Panc1 (cell line): ENCODE results near the gene DCUN1D4. TPM values are rescaled to one million over a fixed set of nuclear protein-coding genes. Genes with fewer than 3 reads are reported as not detected.
"Not testable (repeated sequence)": the region's sequence is repeated elsewhere in the genome, so short reads cannot be mapped to it uniquely, and the experiment has no call there.

Source experiments
- ATAC-seq: fragments of 200-7000 bp; cut with Tn5 transposase; 2 replicates; pipeline ENCODE4 v1.9.1; 2020; ENCODE audit warnings: mild to moderate bottlenecking, moderate library complexity
- BruUV-seq: library from RNA; stranded (reverse); fragments of 400-500 nt; replicated peaks from 2 replicates; lab custom pipeline; 2021; lab: Mats Ljungman, UMichigan
- CTCF ChIA-PET: fragments of 300-600 bp; sonication (Branson Sonifier 250); formaldehyde crosslinking; loops from one replicate; lab custom pipeline; 2022; ENCODE audit warnings: antibody characterized with exemption; lab: Charles Lee
- POLR2A ChIA-PET: fragments of 300-600 bp; sonication (Branson Sonifier 250); formaldehyde crosslinking; loops from one replicate; lab custom pipeline; 2022; ENCODE audit warnings: antibody characterized with exemption; lab: Charles Lee
- DNase-seq: peaks from one replicate; pipeline ENCODE4 v3.0.0-alpha.2; 2010; ENCODE audit warnings: low read depth, low spot score
- H3K27ac ChIP-seq: 2 replicates; pipeline ENCODE4 v1.5.1; 2011; ENCODE audit warnings: mild to moderate bottlenecking, low read length, inconsistent platforms
- H3K27me3 ChIP-seq: fragments of 200-500 bp; sonication (Bioruptor generic); 2 replicates; pipeline ENCODE4 v1.6.0; 2014; ENCODE audit warnings: low read length, inconsistent platforms; ENCODE audit not compliant: control insufficient read depth, insufficient read depth
- H3K36me3 ChIP-seq: fragments of 200-500 bp; sonication (Bioruptor generic); 2 replicates; pipeline ENCODE4 v1.5.1; 2014; ENCODE audit warnings: inconsistent platforms, mild to moderate bottlenecking, low read length, moderate library complexity; ENCODE audit not compliant: control insufficient read depth, insufficient read depth
- H3K4me1 ChIP-seq: 2 replicates; pipeline ENCODE4 v1.5.1; 2011; ENCODE audit warnings: inconsistent platforms, mild to moderate bottlenecking, low read length, moderate library complexity; ENCODE audit not compliant: control insufficient read depth, insufficient read depth
- H3K4me3 ChIP-seq, 2 experiments: 2 replicates each; pipeline ENCODE4 v1.5.1; 2011 to 2012; ENCODE audit warnings: low read depth in 2 of 2, low read length in 2 of 2, mild to moderate bottlenecking in 2 of 2, inconsistent platforms in 1 of 2, moderate library complexity in 1 of 2
- H3K9me3 ChIP-seq: fragments of 200-500 bp; sonication (Bioruptor generic); 2 replicates; pipeline ENCODE4 v1.5.1; 2014; ENCODE audit warnings: low read depth, mild to moderate bottlenecking, inconsistent platforms, low read length, moderate library complexity; ENCODE audit not compliant: control insufficient read depth, insufficient read depth
- POLR2AphosphoS5 ChIP-seq: IDR thresholded peaks from 2 replicates; pipeline ENCODE4 v1.6.1; 2012; ENCODE audit warnings: mild to moderate bottlenecking, low read depth, low read length, moderate library complexity
- SIN3A ChIP-seq: IDR thresholded peaks from 2 replicates; pipeline ENCODE4 v1.6.1; 2012; ENCODE audit warnings: low read depth, mild to moderate bottlenecking, low read length, moderate library complexity, borderline replicate concordance; ENCODE audit not compliant: insufficient read depth
- TCF7L2 ChIP-seq: IDR thresholded peaks from 2 replicates; pipeline ENCODE4 v1.6.1; 2011; ENCODE audit warnings: mild to moderate bottlenecking, low read depth, low read length, inconsistent platforms
- in situ Hi-C: cut with HindIII; loops from 2 replicates; pipeline ENCODE4 v1.10.0; 2016; ENCODE audit warnings: low sequenced_read_pairs, low pct_unique_long_range_greater_than_20kb
- intact Hi-C: fragments of 100-400 bp; cut with micrococcal nuclease; formaldehyde crosslinking; loops from one replicate; pipeline ENCODE4 v1.10.0; 2022; ENCODE audit not compliant: unreplicated experiment
- total RNA-seq: library from RNA; stranded (reverse); gene quantifications from one replicate; pipeline ENCODE4 v1.2.1, GENCODE V29; 2021; ENCODE audit not compliant: unreplicated experiment
- TF ChIP-seq, protein P1 (sequence below), 2 experiments: IDR thresholded peaks; 2 replicates each; pipeline ENCODE4 v1.6.1; 2011 to 2012; ENCODE audit warnings: low read depth in 2 of 2, control low read depth in 1 of 2, low read length in 1 of 2, mild to moderate bottlenecking in 1 of 2, moderate library complexity in 1 of 2; ENCODE audit not compliant: insufficient read depth in 1 of 2
- TF ChIP-seq, protein P2 (sequence below): fragments of 450-650 bp; IDR thresholded peaks from 2 replicates; pipeline ENCODE4 v1.5.1; 2017; ENCODE audit warnings: mild to moderate bottlenecking

The DCUN1D4 gene
- total RNA-seq, 1 experiment from 2014 or later = 64.6 TPM

GRCh38 chr4:51932261-51932660 lies 89.3 kb downstream of the DCUN1D4 start:
- DNase-seq (no peak), ATAC-seq (no peak)
- BruUV-seq = no TSS peak
- no peaks in the 10 kb centered on the region for H3K27me3 ChIP-seq
- in situ Hi-C loops = no loop called here
- POLR2A ChIA-PET = no interaction called here
- TF ChIP-seq SIN3A (no peak), POLR2AphosphoS5 (no peak), TCF7L2 (no peak)
- TF ChIP-seq, protein P1, sequence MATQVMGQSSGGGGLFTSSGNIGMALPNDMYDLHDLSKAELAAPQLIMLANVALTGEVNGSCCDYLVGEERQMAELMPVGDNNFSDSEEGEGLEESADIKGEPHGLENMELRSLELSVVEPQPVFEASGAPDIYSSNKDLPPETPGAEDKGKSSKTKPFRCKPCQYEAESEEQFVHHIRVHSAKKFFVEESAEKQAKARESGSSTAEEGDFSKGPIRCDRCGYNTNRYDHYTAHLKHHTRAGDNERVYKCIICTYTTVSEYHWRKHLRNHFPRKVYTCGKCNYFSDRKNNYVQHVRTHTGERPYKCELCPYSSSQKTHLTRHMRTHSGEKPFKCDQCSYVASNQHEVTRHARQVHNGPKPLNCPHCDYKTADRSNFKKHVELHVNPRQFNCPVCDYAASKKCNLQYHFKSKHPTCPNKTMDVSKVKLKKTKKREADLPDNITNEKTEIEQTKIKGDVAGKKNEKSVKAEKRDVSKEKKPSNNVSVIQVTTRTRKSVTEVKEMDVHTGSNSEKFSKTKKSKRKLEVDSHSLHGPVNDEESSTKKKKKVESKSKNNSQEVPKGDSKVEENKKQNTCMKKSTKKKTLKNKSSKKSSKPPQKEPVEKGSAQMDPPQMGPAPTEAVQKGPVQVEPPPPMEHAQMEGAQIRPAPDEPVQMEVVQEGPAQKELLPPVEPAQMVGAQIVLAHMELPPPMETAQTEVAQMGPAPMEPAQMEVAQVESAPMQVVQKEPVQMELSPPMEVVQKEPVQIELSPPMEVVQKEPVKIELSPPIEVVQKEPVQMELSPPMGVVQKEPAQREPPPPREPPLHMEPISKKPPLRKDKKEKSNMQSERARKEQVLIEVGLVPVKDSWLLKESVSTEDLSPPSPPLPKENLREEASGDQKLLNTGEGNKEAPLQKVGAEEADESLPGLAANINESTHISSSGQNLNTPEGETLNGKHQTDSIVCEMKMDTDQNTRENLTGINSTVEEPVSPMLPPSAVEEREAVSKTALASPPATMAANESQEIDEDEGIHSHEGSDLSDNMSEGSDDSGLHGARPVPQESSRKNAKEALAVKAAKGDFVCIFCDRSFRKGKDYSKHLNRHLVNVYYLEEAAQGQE (IDR thresholded peaks at IDR 0.05; ENCODE audit: insufficient read depth in 1 of 2, low read depth in 2 of 2, low read length in 1 of 2) = no peak
- TF ChIP-seq, protein P2, sequence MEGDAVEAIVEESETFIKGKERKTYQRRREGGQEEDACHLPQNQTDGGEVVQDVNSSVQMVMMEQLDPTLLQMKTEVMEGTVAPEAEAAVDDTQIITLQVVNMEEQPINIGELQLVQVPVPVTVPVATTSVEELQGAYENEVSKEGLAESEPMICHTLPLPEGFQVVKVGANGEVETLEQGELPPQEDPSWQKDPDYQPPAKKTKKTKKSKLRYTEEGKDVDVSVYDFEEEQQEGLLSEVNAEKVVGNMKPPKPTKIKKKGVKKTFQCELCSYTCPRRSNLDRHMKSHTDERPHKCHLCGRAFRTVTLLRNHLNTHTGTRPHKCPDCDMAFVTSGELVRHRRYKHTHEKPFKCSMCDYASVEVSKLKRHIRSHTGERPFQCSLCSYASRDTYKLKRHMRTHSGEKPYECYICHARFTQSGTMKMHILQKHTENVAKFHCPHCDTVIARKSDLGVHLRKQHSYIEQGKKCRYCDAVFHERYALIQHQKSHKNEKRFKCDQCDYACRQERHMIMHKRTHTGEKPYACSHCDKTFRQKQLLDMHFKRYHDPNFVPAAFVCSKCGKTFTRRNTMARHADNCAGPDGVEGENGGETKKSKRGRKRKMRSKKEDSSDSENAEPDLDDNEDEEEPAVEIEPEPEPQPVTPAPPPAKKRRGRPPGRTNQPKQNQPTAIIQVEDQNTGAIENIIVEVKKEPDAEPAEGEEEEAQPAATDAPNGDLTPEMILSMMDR = no peak
- no peak overlapping the region for H3K4me3 ChIP-seq
- no peaks in the 10 kb centered on the region for H3K36me3 ChIP-seq
- H3K9me3 ChIP-seq = no peaks in the 10 kb centered on the region
- no peak overlapping the region for H3K27ac ChIP-seq
- H3K4me1 ChIP-seq = no peaks in the 10 kb centered on the region
- CTCF ChIA-PET = no interaction called here
- intact Hi-C loops = no loop called here

- no peak for ATAC-seq
- intact Hi-C loops = no loop called here
- no peak overlapping the region for H3K4me3 ChIP-seq
- in situ Hi-C loops = no loop called here
- no peak for DNase-seq
- H3K9me3 ChIP-seq = no peaks in the 10 kb centered on the region
- ChIA-PET CTCF (no interaction called here), POLR2A (no interaction called here)
- no peaks in the 10 kb centered on the region for H3K27me3 ChIP-seq
- BruUV-seq = no TSS peak
- TF ChIP-seq TCF7L2 (no peak), SIN3A (no peak), POLR2AphosphoS5 (no peak)
- TF ChIP-seq, protein P1 (IDR thresholded peaks at IDR 0.05; ENCODE audit: insufficient read depth in 1 of 2, low read depth in 2 of 2, low read length in 1 of 2) = no peak
- TF ChIP-seq, protein P2 = no peak
- no peak overlapping the region for H3K27ac ChIP-seq
- no peaks in the 10 kb centered on the region for H3K4me1 ChIP-seq
- H3K36me3 ChIP-seq = no peaks in the 10 kb centered on the region
Measured at GRCh38 chr4:51932684-51933083, 89.7 kb downstream of the DCUN1D4 start.

- POLR2A ChIA-PET, CTCF ChIA-PET, H3K4me3 ChIP-seq, DNase-seq, H3K9me3 ChIP-seq, H3K36me3 ChIP-seq, in situ Hi-C loops, intact Hi-C loops, ATAC-seq, H3K27me3 ChIP-seq, H3K4me1 ChIP-seq, BruUV-seq, H3K27ac ChIP-seq: not testable (repeated sequence)
Measured at GRCh38 chr4:51940460-51940859, 97.5 kb downstream of the DCUN1D4 start.
